Measurements from ENCODE around the gene SCGB1C1. TPM values are rescaled to one million over a fixed set of nuclear protein-coding genes. Genes with fewer than 3 reads are reported as not detected.

The SCGB1C1 gene
- total RNA-seq, 1 donor from 2014 or later, result not detected

- peaks cover 2% of the 10 kb centered on the region for H3K27me3 Mint-ChIP-seq (ENCODE audit: unreplicated experiment)
- TF ChIP-seq, protein P1, sequence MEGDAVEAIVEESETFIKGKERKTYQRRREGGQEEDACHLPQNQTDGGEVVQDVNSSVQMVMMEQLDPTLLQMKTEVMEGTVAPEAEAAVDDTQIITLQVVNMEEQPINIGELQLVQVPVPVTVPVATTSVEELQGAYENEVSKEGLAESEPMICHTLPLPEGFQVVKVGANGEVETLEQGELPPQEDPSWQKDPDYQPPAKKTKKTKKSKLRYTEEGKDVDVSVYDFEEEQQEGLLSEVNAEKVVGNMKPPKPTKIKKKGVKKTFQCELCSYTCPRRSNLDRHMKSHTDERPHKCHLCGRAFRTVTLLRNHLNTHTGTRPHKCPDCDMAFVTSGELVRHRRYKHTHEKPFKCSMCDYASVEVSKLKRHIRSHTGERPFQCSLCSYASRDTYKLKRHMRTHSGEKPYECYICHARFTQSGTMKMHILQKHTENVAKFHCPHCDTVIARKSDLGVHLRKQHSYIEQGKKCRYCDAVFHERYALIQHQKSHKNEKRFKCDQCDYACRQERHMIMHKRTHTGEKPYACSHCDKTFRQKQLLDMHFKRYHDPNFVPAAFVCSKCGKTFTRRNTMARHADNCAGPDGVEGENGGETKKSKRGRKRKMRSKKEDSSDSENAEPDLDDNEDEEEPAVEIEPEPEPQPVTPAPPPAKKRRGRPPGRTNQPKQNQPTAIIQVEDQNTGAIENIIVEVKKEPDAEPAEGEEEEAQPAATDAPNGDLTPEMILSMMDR (IDR thresholded peaks at IDR 0.05; ENCODE audit: partially characterized antibody, unreplicated experiment), result no peak
- H3K4me3 Mint-ChIP-seq (ENCODE audit: unreplicated experiment), result no peak overlapping the region
- DNase-seq, result no peak
- H3K36me3 Mint-ChIP-seq (ENCODE audit: unreplicated experiment), result no peaks in the 10 kb centered on the region
- H3K9me3 Mint-ChIP-seq (ENCODE audit: unreplicated experiment), result peaks cover 4% of the 10 kb centered on the region
- H3K27ac Mint-ChIP-seq (ENCODE audit: unreplicated experiment), result no peak overlapping the region
- no peaks in the 10 kb centered on the region for H3K4me1 Mint-ChIP-seq (ENCODE audit: low read depth, unreplicated experiment)
Measured at GRCh38 chr11:232783-233565, 40.1 kb downstream of the SCGB1C1 start.

DNA sequence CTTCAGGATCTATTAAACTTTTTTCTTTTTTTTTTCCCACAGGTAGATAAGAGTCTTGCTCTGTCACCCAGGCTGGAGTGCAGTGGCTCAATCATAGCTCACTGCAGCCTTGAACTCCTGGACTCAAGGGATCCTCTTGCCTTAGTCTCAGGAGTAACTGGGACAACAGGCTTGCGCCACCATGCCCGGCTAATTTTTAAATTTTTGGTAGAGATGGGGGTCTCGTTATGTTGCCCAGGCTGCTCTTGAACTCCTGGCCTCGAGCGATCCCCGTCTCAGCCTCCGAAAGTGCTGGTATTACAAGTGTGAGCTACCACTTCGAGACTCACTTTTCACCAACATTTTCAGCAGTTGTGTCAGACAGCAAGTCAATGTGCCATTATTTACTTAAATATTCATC, 42.3 kb downstream of the SCGB1C1 start:
- Mint-ChIP-seq H3K9me3 (ENCODE audit: unreplicated experiment) (peaks cover 4% of the 10 kb centered on the region), H3K27me3 (ENCODE audit: unreplicated experiment) (peaks cover 2% of the 10 kb centered on the region), H3K36me3 (ENCODE audit: unreplicated experiment) (no peaks in the 10 kb centered on the region), H3K4me3 (ENCODE audit: unreplicated experiment) (peak overlapping the region; percentile 95), H3K4me1 (ENCODE audit: low read depth, unreplicated experiment) (peaks cover 1% of the 10 kb centered on the region), H3K27ac (ENCODE audit: unreplicated experiment) (peak overlapping the region; percentile 67)
- TF ChIP-seq, protein P1 (IDR thresholded peaks at IDR 0.05; ENCODE audit: partially characterized antibody, unreplicated experiment), result no peak
- no peak for DNase-seq

- Mint-ChIP-seq H3K36me3 (ENCODE audit: unreplicated experiment) (no peaks in the 10 kb centered on the region), H3K4me3 (ENCODE audit: unreplicated experiment) (peak overlapping the region; percentile 95), H3K9me3 (ENCODE audit: unreplicated experiment) (peaks cover 4% of the 10 kb centered on the region), H3K4me1 (ENCODE audit: low read depth, unreplicated experiment) (peaks cover 1% of the 10 kb centered on the region), H3K27me3 (ENCODE audit: unreplicated experiment) (peaks cover 2% of the 10 kb centered on the region), H3K27ac (ENCODE audit: unreplicated experiment) (peak overlapping the region; percentile 67)
- DNase-seq, result no peak
- TF ChIP-seq, protein P1 (IDR thresholded peaks at IDR 0.05; ENCODE audit: partially characterized antibody, unreplicated experiment), result no peak
Measured at GRCh38 chr11:235609-235996, 42.7 kb downstream of the SCGB1C1 start.

DNA sequence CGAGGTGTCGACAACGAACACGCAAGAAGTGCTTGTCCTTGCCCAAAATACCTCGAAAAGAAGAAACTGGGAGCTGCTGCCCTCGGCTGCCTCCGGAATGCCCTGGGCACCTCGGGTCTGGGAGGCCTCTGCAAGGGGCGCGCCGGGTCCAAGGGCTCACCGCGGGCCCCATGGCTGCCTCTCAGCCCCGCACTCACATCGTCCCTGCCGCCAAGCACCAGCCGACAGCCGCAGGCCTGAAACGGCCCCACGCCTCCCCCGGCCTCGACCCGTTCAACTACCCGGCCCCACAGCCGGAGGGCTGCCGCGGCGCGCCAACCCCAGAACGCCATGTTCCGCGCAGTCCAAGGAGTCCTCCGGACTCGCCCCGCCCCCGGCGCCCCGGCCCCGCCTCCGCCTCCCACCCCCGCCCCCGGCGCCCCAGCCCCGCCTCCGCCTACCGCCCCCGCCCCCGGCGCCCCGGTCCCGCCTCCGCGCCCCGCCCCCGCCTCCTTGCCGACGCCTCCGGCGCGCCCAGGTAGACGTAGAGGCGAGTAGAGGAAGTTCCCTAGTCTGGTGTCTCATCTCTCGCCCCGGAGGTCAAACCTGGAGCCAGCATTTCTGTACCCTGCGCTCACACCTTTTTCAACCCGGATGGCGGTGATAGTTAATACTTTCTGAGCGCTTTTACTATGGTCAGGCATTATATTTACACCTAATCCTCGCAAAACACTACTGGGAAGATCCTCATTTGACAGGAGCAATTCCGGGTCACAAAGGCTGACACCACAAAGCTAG, 43.3 kb downstream of the SCGB1C1 start, which contains the start of gene SIRT3:
SIRT3 (minus strand) TSS at position 346 of the 777 bp plus-strand sequence; CDS start at position 332, 14 bp downstream.
- peak; percentile 81 for DNase-seq
- H3K27ac Mint-ChIP-seq (ENCODE audit: unreplicated experiment), result peak within 1 kb of the TSS; percentile 90
- H3K27me3 Mint-ChIP-seq (ENCODE audit: unreplicated experiment), result peaks cover 2% of the 10 kb centered on the region
- no peaks in the 10 kb centered on the region for H3K36me3 Mint-ChIP-seq (ENCODE audit: unreplicated experiment)
- TF ChIP-seq, protein P1 (IDR thresholded peaks at IDR 0.05; ENCODE audit: partially characterized antibody, unreplicated experiment), result no peak
- H3K4me3 Mint-ChIP-seq (ENCODE audit: unreplicated experiment), result peak within 1 kb of the TSS; percentile 98
- H3K9me3 Mint-ChIP-seq (ENCODE audit: unreplicated experiment), result peaks cover 4% of the 10 kb centered on the region
- peaks cover 1% of the 10 kb centered on the region for H3K4me1 Mint-ChIP-seq (ENCODE audit: low read depth, unreplicated experiment)
